Measurements from ENCODE around the gene SCLT1. TPM values are rescaled to one million over a fixed set of nuclear protein-coding genes. Genes with fewer than 3 reads are reported as not detected.
A peak's percentile ranks its signal among the peaks of the same experiment; 100 is the strongest.

Gene SCLT1
- polyA plus RNA-seq, 1 of the 3 experiments (the other 2 are of a cell fraction) = 2.2 TPM

GRCh38 chr4:128921954-128922353 is 171.4 kb downstream of the SCLT1 start:
- H3K4me1 ChIP-seq (ENCODE audit: control insufficient read depth in 1 of 2, insufficient read depth in 2 of 2, low read depth in 1 of 2, low read length in 1 of 2) = no peaks in the 10 kb centered on the region
- POLR2A ChIA-PET = no interaction called here
- H4K20me1 ChIP-seq (ENCODE audit: insufficient read depth) = no peaks in the 10 kb centered on the region
- no peak overlapping the region for H3K4me2 ChIP-seq
- H3K27me3 ChIP-seq (ENCODE audit: insufficient read depth) = no peaks in the 10 kb centered on the region
- no peaks in the 10 kb centered on the region for H3K79me2 ChIP-seq (ENCODE audit: insufficient read depth)
- CTCF ChIA-PET = no interaction called here
- peaks cover 6% of the 10 kb centered on the region; the same call in 1 of the 2 replicates for H3K9me3 ChIP-seq
- no peak overlapping the region for H3K27ac ChIP-seq (ENCODE audit: low read depth in 2 of 2, low read length in 1 of 2)
- peaks cover 0 to 9% of the 10 kb centered on the region in 2 experiments for H3K36me3 ChIP-seq (replicated peaks in 1 of 2; ENCODE audit: control insufficient read depth in 1 of 2, insufficient read depth in 2 of 2, low read length in 1 of 2)
- peaks cover 4% of the 10 kb centered on the region for H3F3A ChIP-seq (replicated peaks; ENCODE audit: insufficient read depth)
- TF ChIP-seq TCF12 (IDR thresholded peaks at IDR 0.05) = peak; percentile 70
- TF ChIP-seq TEAD4 (IDR thresholded peaks at IDR 0.05; ENCODE audit: borderline replicate concordance, insufficient read depth) = no peak
- 0 out of 4 replicates have a peak, but pooled peaks of 1 of the 2 experiments have one; percentile 6 for TF ChIP-seq EP300 (IDR thresholded peaks at IDR 0.05; ENCODE audit: borderline replicate concordance in 1 of 2, low read depth in 1 of 2, low read length in 1 of 2)
- TF ChIP-seq, protein P1, sequence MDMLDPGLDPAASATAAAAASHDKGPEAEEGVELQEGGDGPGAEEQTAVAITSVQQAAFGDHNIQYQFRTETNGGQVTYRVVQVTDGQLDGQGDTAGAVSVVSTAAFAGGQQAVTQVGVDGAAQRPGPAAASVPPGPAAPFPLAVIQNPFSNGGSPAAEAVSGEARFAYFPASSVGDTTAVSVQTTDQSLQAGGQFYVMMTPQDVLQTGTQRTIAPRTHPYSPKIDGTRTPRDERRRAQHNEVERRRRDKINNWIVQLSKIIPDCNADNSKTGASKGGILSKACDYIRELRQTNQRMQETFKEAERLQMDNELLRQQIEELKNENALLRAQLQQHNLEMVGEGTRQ (IDR thresholded peaks at IDR 0.05; ENCODE audit: borderline replicate concordance, low read depth, low read length) = no peak
- TF ChIP-seq, protein P2, sequence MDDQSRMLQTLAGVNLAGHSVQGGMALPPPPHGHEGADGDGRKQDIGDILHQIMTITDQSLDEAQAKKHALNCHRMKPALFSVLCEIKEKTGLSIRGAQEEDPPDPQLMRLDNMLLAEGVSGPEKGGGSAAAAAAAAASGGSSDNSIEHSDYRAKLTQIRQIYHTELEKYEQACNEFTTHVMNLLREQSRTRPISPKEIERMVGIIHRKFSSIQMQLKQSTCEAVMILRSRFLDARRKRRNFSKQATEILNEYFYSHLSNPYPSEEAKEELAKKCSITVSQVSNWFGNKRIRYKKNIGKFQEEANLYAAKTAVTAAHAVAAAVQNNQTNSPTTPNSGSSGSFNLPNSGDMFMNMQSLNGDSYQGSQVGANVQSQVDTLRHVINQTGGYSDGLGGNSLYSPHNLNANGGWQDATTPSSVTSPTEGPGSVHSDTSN (IDR thresholded peaks at IDR 0.05) = peak; percentile 54
- no peak for TF ChIP-seq ELF1 (IDR thresholded peaks at IDR 0.05)
- TF ChIP-seq EZH2phosphoT487 (IDR thresholded peaks at IDR 0.05; ENCODE audit: borderline replicate concordance, low read depth) = no peak
- TF ChIP-seq POLR2AphosphoS5 (IDR thresholded peaks at IDR 0.05; ENCODE audit: low read depth, low read length) = no peak
- no peak for TF ChIP-seq MAX (IDR thresholded peaks at IDR 0.05; ENCODE audit: low read depth)
- 67% methylated on average over 3 of the region's 3 CpGs for WGBS (ENCODE audit: low lambda C conversion rate)
- no peak overlapping the region for H3K4me3 ChIP-seq (ENCODE audit: low read depth in 2 of 2, low read length in 1 of 2)
- no peak overlapping the region for H3K9ac ChIP-seq
- H3K9me2 ChIP-seq = peaks cover 3% of the 10 kb centered on the region; the same call in 1 of the 2 replicates
- DNase-seq = no peak
- H2AFZ ChIP-seq (ENCODE audit: low read depth) = no peak overlapping the region

DNA sequence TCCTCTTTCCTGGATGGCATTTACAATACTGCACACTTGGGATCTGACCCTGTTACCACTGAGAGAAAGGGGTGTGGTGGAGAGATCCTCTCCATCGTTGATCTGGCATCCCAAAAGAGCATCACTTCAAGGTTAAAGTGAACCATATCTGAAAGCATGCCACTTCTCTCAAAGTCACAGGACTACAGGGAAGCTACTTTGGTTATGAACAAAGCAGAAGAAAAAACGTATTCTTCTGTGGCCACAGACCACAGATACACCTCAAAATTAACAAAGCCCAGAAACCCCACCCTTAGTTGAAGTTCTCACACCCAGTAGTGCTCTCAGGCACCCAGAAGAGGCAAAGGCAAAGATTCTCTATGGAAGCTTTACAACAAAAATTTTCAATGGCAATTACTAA is 175.6 kb downstream of the SCLT1 start:
- Histone ChIP-seq H3K9me2 (no peaks in the 10 kb centered on the region), H3K27ac (ENCODE audit: low read depth in 2 of 2, low read length in 1 of 2) (no peak overlapping the region), H3K9ac (no peak overlapping the region), H3K27me3 (ENCODE audit: insufficient read depth) (no peaks in the 10 kb centered on the region), H3K9me3 (no peaks in the 10 kb centered on the region), H2AFZ (ENCODE audit: low read depth) (no peak overlapping the region), H3K36me3 (replicated peaks in 1 of 2; ENCODE audit: control insufficient read depth in 1 of 2, insufficient read depth in 2 of 2, low read length in 1 of 2) (peaks cover 0 to 3% of the 10 kb centered on the region in 2 experiments), H3K4me1 (ENCODE audit: control insufficient read depth in 1 of 2, insufficient read depth in 2 of 2, low read depth in 1 of 2, low read length in 1 of 2) (no peaks in the 10 kb centered on the region), H3F3A (replicated peaks; ENCODE audit: insufficient read depth) (peaks cover 4% of the 10 kb centered on the region), H3K79me2 (ENCODE audit: insufficient read depth) (no peaks in the 10 kb centered on the region), H3K4me3 (ENCODE audit: low read depth in 2 of 2, low read length in 1 of 2) (no peak overlapping the region), H3K4me2 (no peak overlapping the region), H4K20me1 (ENCODE audit: insufficient read depth) (no peaks in the 10 kb centered on the region)
- CTCF ChIA-PET = no interaction called here
- POLR2A ChIA-PET = no interaction called here
- WGBS (ENCODE audit: low lambda C conversion rate) = 76% methylated on average over 2 of the region's 2 CpGs
- TF ChIP-seq GABPA (IDR thresholded peaks at IDR 0.05; ENCODE audit: low read depth) = no peak
- TF ChIP-seq, protein P3, sequence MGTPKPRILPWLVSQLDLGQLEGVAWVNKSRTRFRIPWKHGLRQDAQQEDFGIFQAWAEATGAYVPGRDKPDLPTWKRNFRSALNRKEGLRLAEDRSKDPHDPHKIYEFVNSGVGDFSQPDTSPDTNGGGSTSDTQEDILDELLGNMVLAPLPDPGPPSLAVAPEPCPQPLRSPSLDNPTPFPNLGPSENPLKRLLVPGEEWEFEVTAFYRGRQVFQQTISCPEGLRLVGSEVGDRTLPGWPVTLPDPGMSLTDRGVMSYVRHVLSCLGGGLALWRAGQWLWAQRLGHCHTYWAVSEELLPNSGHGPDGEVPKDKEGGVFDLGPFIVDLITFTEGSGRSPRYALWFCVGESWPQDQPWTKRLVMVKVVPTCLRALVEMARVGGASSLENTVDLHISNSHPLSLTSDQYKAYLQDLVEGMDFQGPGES (IDR thresholded peaks at IDR 0.05; ENCODE audit: low read depth, low read length) = no peak
- no peak for TF ChIP-seq EZH2phosphoT487 (IDR thresholded peaks at IDR 0.05; ENCODE audit: borderline replicate concordance, low read depth)
- TF ChIP-seq, protein P1 (IDR thresholded peaks at IDR 0.05; ENCODE audit: borderline replicate concordance, low read depth, low read length) = no peak
- DNase-seq = no peak
